Globus pallidus (tissue), 1 donor: Measurements from ENCODE around the gene LUC7L3.

ENCODE experiments used
- DNase-seq: peaks from one replicate; pipeline ENCODE4 v3.0.0-alpha.2; 2015; ENCODE audit warnings: low spot score

LUC7L3 gene

DNA sequence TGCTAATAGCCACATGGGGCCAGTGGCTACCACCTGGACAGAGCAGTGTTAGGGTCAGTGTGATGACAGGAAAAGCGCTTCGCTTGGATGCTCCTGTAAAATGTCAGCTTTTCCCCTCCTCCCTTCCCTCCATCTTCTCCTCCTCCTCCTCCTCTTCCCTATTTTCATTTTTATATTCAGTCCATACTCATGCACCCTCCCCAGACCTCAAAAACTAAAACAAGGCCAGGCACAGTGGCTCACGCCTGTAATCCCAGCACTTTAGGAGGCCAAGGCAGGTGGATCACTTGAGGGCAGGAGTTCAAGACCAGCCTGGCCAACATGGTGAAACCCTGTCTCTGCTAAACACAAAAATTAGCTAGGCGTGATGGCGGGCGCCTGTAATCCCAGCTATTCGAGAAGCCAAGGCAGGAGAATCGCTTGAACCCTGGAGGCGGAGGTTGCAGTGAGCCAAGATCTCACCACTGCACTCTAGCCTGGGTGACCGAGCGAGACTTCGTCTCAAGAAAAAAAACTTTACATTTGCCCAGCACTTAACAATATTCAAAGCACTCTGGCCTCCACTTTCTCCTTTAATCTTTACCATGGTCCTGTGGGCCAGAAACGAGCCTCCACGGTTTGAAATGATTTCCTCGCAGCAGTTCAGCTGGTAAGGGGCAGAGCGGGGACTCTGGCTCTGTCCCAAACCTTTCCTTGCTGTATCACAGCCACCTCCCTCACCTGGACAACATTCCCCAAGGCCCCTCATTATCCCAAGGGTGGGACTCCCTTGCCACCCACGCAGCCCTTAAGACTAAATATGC is 33.5 kb upstream of the LUC7L3 start:
- DNase-seq = no peak

GRCh38 chr17:50686494-50687199 is 32.8 kb upstream of the LUC7L3 start:
- DNase-seq = no peak

DNA sequence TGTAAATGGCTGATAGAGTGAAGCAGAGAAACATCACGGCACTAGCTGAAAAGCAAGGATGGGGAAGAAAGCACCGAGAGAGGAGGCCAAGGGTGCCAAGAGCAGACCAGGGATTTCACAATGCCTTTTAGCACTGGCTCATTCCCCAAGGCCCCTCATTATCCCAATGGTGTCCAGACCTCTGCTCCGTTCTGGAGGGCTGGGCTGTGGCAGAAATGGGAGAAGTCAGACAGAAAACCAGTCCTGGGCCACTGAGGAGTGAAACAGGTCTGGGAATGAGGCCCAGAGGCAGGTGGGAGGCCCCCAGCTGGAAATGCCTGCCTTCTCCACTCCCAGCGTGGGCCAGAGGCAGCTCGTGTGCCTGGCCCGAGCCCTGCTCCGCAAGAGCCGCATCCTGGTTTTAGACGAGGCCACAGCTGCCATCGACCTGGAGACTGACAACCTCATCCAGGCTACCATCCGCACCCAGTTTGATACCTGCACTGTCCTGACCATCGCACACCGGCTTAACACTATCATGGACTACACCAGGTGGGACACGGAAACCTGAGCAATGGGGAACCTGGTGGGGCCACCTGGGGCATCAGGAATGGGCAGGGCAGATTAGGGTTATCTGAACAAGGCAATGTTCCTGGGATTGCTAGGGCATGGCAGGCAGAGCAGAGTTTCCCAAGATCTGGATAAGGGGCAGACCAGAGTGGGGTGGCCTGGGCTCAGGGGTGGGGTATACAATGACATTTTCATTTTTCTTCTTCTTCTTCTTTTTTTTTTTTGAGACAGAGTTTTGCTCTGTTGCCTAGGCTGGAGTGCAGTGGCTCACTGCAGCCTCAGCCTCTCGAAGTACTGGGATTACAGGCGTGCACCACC is 32.0 kb upstream of the LUC7L3 start:
- no peak for DNase-seq

DNA sequence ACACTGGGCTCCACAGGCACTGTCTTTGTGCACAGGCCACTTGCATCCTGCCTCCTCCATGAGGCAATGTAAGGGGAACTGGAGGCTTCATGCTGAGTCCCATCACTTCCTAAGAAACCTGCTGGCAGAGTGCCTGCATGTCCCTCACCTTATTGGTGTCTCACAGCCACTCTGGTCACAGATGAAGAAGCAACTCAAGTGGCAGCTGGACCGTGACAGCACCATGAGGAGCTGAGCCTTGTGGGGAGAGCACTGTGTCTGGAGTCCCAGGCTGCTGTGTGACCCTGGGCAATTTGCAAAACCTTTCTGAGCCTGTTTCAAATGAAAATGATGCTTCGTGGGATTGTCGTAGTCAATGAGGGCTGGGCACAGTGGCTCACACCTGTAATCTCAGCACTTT is 31.2 kb upstream of the LUC7L3 start:
- DNase-seq = no peak

DNA sequence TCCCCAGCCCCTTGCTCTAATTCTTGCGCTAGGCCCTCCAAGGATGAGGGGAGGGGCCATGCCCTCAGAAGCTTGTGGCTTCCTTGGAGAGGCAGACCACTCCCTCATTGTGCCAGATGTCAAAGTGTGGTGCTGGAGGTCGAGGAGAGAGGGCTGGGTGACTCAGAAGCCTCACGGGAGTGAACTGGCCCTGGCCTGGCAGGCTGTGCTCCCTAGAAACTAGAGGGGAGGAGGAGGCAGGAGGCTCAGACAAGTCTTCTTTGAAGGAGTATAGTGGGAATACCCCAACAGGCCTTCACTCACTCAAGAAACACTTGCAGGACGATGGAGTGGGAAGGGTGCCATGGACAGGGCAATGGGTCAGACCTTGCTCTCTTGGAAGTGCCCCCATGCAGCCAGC is 30.2 kb upstream of the LUC7L3 start:
- no peak for DNase-seq

- DNase-seq = peak; percentile 76
Measured at GRCh38 chr17:50689956-50690886, 29.2 kb upstream of the LUC7L3 start.

DNA sequence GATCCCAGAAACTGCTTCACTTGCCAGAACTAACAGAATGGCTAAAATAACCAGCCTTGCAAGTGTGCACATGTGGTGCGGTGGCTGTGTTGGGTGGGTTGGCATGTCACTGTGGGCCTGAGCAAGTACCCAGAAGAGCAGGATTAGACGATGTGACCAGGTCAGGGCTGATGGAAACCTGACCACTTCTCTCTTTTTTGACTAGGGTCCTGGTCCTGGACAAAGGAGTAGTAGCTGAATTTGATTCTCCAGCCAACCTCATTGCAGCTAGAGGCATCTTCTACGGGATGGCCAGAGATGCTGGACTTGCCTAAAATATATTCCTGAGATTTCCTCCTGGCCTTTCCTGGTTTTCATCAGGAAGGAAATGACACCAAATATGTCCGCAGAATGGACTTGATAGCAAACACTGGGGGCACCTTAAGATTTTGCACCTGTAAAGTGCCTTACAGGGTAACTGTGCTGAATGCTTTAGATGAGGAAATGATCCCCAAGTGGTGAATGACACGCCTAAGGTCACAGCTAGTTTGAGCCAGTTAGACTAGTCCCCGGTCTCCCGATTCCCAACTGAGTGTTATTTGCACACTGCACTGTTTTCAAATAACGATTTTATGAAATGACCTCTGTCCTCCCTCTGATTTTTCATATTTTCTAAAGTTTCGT is 28.4 kb upstream of the LUC7L3 start:
- DNase-seq = no peak

- no peak for DNase-seq
Measured at GRCh38 chr17:50691550-50692447, 27.6 kb upstream of the LUC7L3 start.

- no peak for DNase-seq
Measured at GRCh38 chr17:50692448-50693035, 26.9 kb upstream of the LUC7L3 start.

GRCh38 chr17:50693036-50693682 is 26.2 kb upstream of the LUC7L3 start:
- DNase-seq = no peak

GRCh38 chr17:50696365-50696879 is 23.0 kb upstream of the LUC7L3 start:
- no peak for DNase-seq

- no peak for DNase-seq
Measured at GRCh38 chr17:50697062-50697461, 22.3 kb upstream of the LUC7L3 start.

DNA sequence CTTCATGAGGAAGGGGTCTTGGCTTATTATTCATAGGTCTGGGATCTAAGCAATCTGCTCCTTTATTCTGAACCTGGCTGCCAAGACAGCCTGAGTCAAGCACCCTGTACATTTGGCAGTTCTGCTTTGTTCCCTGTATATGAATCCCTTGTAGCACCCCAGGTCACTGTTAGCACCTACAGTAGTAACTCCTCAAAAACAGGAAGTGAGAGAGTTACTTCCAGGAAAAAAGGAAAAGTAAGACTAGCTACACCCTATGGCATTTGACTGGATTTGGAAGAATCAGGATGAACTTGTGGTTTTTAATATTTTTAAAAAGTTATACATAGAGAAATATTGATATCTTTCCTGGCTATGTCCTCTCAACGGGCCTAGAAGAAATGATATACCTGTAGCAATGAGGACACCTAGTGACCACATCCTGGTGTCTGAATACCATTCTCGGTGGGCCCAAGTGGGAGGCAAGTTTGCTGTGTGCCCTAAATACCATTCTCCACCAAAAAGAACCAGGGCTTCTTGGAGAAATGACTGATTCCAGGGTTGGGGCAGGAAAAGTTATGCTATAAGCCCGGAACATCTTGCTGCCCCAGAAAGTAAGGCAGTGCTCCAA is 21.6 kb upstream of the LUC7L3 start:
- DNase-seq = no peak

DNA sequence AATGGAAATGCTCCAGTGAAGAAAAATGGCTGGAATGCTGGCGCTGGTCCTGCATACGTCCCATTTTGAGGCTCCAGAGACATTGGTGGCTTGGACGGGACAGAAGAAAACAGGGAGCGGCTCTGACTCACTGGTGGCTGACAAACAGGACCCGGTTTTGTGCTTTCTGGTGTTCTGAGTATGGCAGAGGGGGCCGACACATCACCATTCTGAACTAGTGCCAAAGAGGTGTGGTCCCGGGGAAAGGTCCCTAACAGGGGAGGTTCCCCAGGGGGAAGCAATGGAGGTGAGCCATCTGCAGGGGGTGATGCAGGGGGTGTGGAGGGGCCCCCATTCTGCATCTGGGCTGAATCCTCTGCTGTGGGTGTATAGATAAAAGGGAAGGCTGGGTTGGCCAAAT is 20.0 kb upstream of the LUC7L3 start:
- DNase-seq = no peak

DNA sequence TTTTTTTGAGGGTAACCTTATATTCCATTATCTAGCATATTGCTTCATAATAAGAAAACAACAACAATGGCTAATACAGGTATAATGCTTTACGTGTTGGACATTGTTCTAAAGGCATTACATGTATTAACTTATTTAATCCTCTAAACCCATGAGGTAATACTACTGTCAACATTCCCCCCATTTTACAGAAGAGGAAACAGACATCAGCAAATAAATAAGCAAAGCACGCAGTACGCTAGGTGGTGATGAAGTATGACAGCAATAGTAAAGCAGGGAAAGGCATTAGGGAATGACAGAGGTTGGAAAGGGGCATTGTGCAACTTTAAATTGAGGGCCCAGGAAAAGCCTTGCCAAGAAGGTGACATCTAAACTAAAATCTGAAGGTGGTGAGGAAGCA is 16.2 kb upstream of the LUC7L3 start:
- DNase-seq = no peak

- DNase-seq = peak; percentile 92
Measured at GRCh38 chr17:50707289-50708049, 11.9 kb upstream of the LUC7L3 start, which contains the start of gene ANKRD40. Gene ANKRD40, minus strand, starts transcription at chr17:50707914. Its CDS starts 260 bp downstream, at chr17:50707654.
